ENCODE results near the gene OR4D9. TPM values are rescaled to one million over a fixed set of nuclear protein-coding genes. Genes with fewer than 3 reads are reported as not detected.
"Not testable (repeated sequence)": the region's sequence is repeated elsewhere in the genome, so short reads cannot be mapped to it uniquely, and the experiment has no call there.

Gene OR4D9
- total and polyA plus RNA-seq, 2 donors (not counting 3 experiments of a cell fraction or from before 2014, with no cell fraction given) = not detected

DNA sequence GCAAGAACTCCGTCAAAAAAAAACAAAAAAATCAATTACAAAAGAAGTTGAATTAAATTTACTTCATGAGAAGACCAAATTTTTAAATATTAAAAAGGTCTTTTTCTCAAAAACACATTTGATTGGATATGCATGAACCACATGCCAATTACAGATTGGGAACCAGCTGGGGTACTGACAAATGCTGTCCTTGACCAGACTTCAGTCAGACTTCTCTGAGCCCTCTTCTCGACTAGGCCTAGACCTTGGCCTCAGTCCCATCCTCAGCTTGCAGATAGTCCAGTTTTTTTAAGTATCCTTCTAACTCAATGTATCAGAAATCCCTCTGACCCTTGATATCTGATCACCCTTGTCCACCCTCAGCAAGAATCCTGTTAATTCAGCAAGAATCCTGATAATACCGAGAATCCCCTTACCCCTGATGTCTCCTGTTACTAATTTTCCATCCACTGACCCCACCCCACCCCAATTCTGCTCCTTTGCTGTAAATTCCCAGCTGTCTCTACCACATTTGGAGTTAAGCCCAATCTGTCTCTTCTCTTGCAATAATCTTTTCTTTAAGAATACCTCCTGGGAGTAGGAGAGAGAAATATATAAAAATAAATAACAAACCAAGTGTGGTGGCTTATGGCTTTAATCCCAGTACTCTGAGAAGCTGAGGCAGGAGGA is 30.9 kb downstream of the OR4D9 start:
- H2AFZ ChIP-seq (ENCODE audit: low read depth, low read length) = no peak overlapping the region
- H3K79me2 ChIP-seq (ENCODE audit: control insufficient read depth, insufficient read depth, low read length) = no peaks in the 10 kb centered on the region
- H3K9me1 ChIP-seq (replicated peaks; ENCODE audit: control insufficient read depth, extremely low read depth, insufficient read depth, low read length) = no peaks in the 10 kb centered on the region
- DNase-seq (ENCODE audit: low read depth, low spot score) = no peak
- BruUV-seq (replicated peaks) = no TSS peak
- H4K20me1 ChIP-seq (replicated peaks; ENCODE audit: control insufficient read depth, extremely low read depth, insufficient read depth, low read length) = no peaks in the 10 kb centered on the region
- H3K9ac ChIP-seq (replicated peaks; ENCODE audit: extremely low read depth, insufficient read depth, low read length) = no peak overlapping the region
- no peaks in the 10 kb centered on the region for H3K27me3 ChIP-seq (ENCODE audit: control insufficient read depth in 2 of 2, insufficient read depth in 2 of 2, low read length in 2 of 2)
- intact Hi-C loops (cut with micrococcal nuclease) (no loop called here), dilution Hi-C loops (cut with MboI; ENCODE audit: extremely low pct_ligation_motif_present, low sequenced_read_pairs) (no loop called here)
- ChIA-PET POLR2A (no interaction called here), CTCF (interaction anchor here (1.0 to 1.2 kb wide), 2 partner anchors 14 to 183 kb away, joined by 3 to 4 read pairs; no protein-coding TSS in a partner anchor)
- FAIRE-seq = no peak
- no peaks in the 10 kb centered on the region for H3K36me3 ChIP-seq (ENCODE audit: control insufficient read depth in 2 of 2, extremely low read depth in 1 of 2, insufficient read depth in 2 of 2, low read length in 2 of 2)
- H3K4me1 ChIP-seq (ENCODE audit: control insufficient read depth, extremely low read depth, insufficient read depth, low read length) = peaks cover 14% of the 10 kb centered on the region
- no peak overlapping the region for H3K4me2 ChIP-seq (ENCODE audit: insufficient read depth, low read length)
- H3K27ac ChIP-seq (ENCODE audit: insufficient read depth, low read depth, low read length) = no peak overlapping the region
- H3K4me3 ChIP-seq (replicated peaks in 1 of 3; ENCODE audit: insufficient read depth in 1 of 3, low read depth in 1 of 3, low read length in 3 of 3) = no peak overlapping the region
- no peaks in the 10 kb centered on the region for H3K9me3 ChIP-seq (replicated peaks; ENCODE audit: control insufficient read depth, insufficient read depth, low read length)
- TF ChIP-seq MYC (IDR thresholded peaks at IDR 0.05; ENCODE audit: low read depth, low read length) (no peak), JUN (IDR thresholded peaks at IDR 0.05; ENCODE audit: borderline replicate concordance, insufficient read depth, insufficient read length, low read depth) (no peak), EZH2 (IDR thresholded peaks at IDR 0.05; ENCODE audit: borderline replicate concordance, low read depth, low read length, severe bottlenecking) (no peak), GATA2 (IDR thresholded peaks at IDR 0.05; ENCODE audit: insufficient read depth, insufficient read length, low read depth, low read length) (no peak), POLR2A (IDR thresholded peaks at IDR 0.05; ENCODE audit: low read depth, low read length) (no peak)
- TF ChIP-seq, protein P1, sequence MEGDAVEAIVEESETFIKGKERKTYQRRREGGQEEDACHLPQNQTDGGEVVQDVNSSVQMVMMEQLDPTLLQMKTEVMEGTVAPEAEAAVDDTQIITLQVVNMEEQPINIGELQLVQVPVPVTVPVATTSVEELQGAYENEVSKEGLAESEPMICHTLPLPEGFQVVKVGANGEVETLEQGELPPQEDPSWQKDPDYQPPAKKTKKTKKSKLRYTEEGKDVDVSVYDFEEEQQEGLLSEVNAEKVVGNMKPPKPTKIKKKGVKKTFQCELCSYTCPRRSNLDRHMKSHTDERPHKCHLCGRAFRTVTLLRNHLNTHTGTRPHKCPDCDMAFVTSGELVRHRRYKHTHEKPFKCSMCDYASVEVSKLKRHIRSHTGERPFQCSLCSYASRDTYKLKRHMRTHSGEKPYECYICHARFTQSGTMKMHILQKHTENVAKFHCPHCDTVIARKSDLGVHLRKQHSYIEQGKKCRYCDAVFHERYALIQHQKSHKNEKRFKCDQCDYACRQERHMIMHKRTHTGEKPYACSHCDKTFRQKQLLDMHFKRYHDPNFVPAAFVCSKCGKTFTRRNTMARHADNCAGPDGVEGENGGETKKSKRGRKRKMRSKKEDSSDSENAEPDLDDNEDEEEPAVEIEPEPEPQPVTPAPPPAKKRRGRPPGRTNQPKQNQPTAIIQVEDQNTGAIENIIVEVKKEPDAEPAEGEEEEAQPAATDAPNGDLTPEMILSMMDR (IDR thresholded peaks at IDR 0.05; ENCODE audit: extremely low read depth in 1 of 2, insufficient read depth in 1 of 2, low read depth in 1 of 2, low read length in 2 of 2) = no peak

DNA sequence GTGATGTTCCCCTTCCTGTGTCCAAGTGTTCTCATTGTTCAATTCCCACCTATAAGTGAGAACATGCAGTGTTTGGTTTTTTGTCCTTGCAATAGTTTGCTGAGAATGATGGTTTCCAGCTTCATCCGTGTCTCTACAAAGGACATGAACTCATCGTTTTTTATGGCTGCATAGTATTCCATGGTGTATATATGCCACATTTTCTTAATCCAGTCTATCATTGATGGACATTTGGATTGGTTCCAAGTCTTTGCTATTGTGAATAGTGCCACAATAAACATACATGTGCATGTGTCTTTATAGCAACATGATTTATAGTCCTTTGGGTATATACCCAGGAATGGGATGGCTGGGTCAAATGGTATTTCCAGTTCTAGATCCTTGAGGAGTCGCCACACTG is 32.4 kb downstream of the OR4D9 start:
- H3K9ac ChIP-seq (replicated peaks; ENCODE audit: extremely low read depth, insufficient read depth, low read length); H3K4me2 ChIP-seq (ENCODE audit: insufficient read depth, low read length); CTCF ChIA-PET; H3K9me1 ChIP-seq (replicated peaks; ENCODE audit: control insufficient read depth, extremely low read depth, insufficient read depth, low read length); BruUV-seq (replicated peaks); H3K9me3 ChIP-seq (replicated peaks; ENCODE audit: control insufficient read depth, insufficient read depth, low read length); H3K27me3 ChIP-seq (ENCODE audit: control insufficient read depth in 2 of 2, insufficient read depth in 2 of 2, low read length in 2 of 2); POLR2A ChIA-PET; H3K79me2 ChIP-seq (ENCODE audit: control insufficient read depth, insufficient read depth, low read length); intact Hi-C loops (cut with micrococcal nuclease); H2AFZ ChIP-seq (ENCODE audit: low read depth, low read length); H3K4me3 ChIP-seq (replicated peaks in 1 of 3; ENCODE audit: insufficient read depth in 1 of 3, low read depth in 1 of 3, low read length in 3 of 3); DNase-seq (ENCODE audit: low read depth, low spot score); H4K20me1 ChIP-seq (replicated peaks; ENCODE audit: control insufficient read depth, extremely low read depth, insufficient read depth, low read length); H3K36me3 ChIP-seq (ENCODE audit: control insufficient read depth in 2 of 2, extremely low read depth in 1 of 2, insufficient read depth in 2 of 2, low read length in 2 of 2); FAIRE-seq; H3K27ac ChIP-seq (ENCODE audit: insufficient read depth, low read depth, low read length); dilution Hi-C loops (cut with MboI; ENCODE audit: extremely low pct_ligation_motif_present, low sequenced_read_pairs): not testable (repeated sequence)
- peaks cover 16% of the 10 kb centered on the region for H3K4me1 ChIP-seq (ENCODE audit: control insufficient read depth, extremely low read depth, insufficient read depth, low read length)

All from endothelial cell of umbilical vein (primary cell).